SKM-1 treated with dmso at 0.1 percent for 144 hours (cell line): ENCODE measurements around the gene ATP1A3.

Experiments used
- DNase-seq: peaks from one replicate; lab custom pipeline; 2025; ENCODE audit not compliant: unreplicated experiment; lab: John Stamatoyannopoulos, UW

ATP1A3 gene

DNA sequence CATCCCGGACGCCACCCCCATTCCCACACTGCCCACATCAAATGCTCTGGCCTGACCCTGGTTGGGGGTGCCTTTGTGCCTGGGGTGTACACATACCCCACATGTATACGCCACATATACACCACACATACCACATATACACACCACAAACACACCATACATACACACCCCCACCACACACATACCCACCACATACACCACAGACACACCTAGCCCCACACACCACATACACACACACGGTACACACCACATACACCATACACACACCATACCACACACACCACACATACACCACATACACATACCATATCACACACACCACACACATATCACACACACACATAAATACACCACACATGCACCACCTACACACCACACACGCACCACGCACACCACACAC is 75.9 kb downstream of the ATP1A3 start:
- no peak for DNase-seq

GRCh38 chr19:41917676-41918075 is 76.4 kb downstream of the ATP1A3 start:
- no peak for DNase-seq
